HEK293 (cell line): Measurements from ENCODE around the gene TFE3.

Source experiments
- CTCF ChIA-PET: fragments of 350-600 bp; formaldehyde crosslinking; extraction: SDS; loops from one replicate; lab custom pipeline; 2021; ENCODE audit warnings: antibody characterized with exemption; lab: Yijun Ruan, JAX
- POLR2A ChIA-PET: fragments of 300-600 bp; formaldehyde crosslinking; extraction: SDS; loops from one replicate; lab custom pipeline; 2020; ENCODE audit warnings: antibody characterized with exemption, inconsistent platforms; lab: Yijun Ruan, JAX
- H3K27ac ChIP-seq: fragments of 200-500 bp; sonication (Bioruptor generic); 2 replicates; pipeline ENCODE4 v1.5.1; 2014; ENCODE audit warnings: low read depth, low read length, control low read depth, inconsistent platforms; ENCODE audit errors: extremely low read depth
- H3K36me3 ChIP-seq, 2 experiments: fragments of 200-500 bp in 1 of 2; sonication (Bioruptor generic) in 1 of 2; 1 replicate in 1 of 2; 2 replicates in 1 of 2; pipeline ENCODE4 v1.5.1; 2014 to 2017; ENCODE audit warnings: inconsistent platforms in 2 of 2, low read length in 2 of 2; ENCODE audit not compliant: control insufficient read depth in 2 of 2, insufficient read depth in 1 of 2
- H3K4me1 ChIP-seq: fragments of 200-500 bp; sonication (Bioruptor generic); 2 replicates; pipeline ENCODE4 v1.5.1; 2014; ENCODE audit warnings: mild to moderate bottlenecking, low read length, inconsistent platforms; ENCODE audit not compliant: control insufficient read depth, insufficient read depth
- H3K4me3 ChIP-seq: 2 replicates; pipeline ENCODE4 v1.5.1; 2011; ENCODE audit warnings: low read depth, mild to moderate bottlenecking, control low read depth, low read length, moderate library complexity
- H3K9me3 ChIP-seq: fragments of 200-500 bp; sonication (Bioruptor generic); 2 replicates; pipeline ENCODE4 v1.5.1; 2014; ENCODE audit warnings: low read depth, low read length, inconsistent platforms; ENCODE audit not compliant: control insufficient read depth, insufficient read depth
- BCL6B ChIP-seq: fragments of 450-650 bp; formaldehyde crosslinking; IDR thresholded peaks from 2 replicates; pipeline ENCODE4 v1.5.1; 2017; ENCODE audit warnings: missing biosample characterization, missing genetic modification characterization
- KLF16 ChIP-seq: fragments of 450-650 bp; formaldehyde crosslinking; IDR thresholded peaks from 2 replicates; pipeline ENCODE4 v1.5.1; 2017; ENCODE audit warnings: missing biosample characterization, missing genetic modification characterization
- SCRT2 ChIP-seq: fragments of 450-650 bp; formaldehyde crosslinking; IDR thresholded peaks from 2 replicates; pipeline ENCODE4 v1.5.1; 2016; ENCODE audit warnings: missing biosample characterization, missing genetic modification characterization
- ZBTB11 ChIP-seq: fragments of 450-650 bp; formaldehyde crosslinking; conservative IDR thresholded peaks from 2 replicates; pipeline ENCODE4 v1.5.1; 2016; ENCODE audit warnings: low read depth, missing biosample characterization, missing genetic modification characterization
- ZNF138 ChIP-seq: fragments of 450-650 bp; formaldehyde crosslinking; IDR thresholded peaks from 2 replicates; pipeline ENCODE4 v1.5.1; 2016; ENCODE audit warnings: missing biosample characterization, missing genetic modification characterization, borderline replicate concordance
- ZNF155 ChIP-seq: fragments of 450-650 bp; formaldehyde crosslinking; IDR thresholded peaks from 2 replicates; pipeline ENCODE4 v1.5.1; 2016; ENCODE audit warnings: missing biosample characterization, missing genetic modification characterization
- ZNF175 ChIP-seq: fragments of 450-650 bp; formaldehyde crosslinking; IDR thresholded peaks from 2 replicates; pipeline ENCODE4 v1.5.1; 2016; ENCODE audit warnings: missing biosample characterization, missing genetic modification characterization
- ZNF280C ChIP-seq: fragments of 450-650 bp; formaldehyde crosslinking; IDR thresholded peaks from 2 replicates; pipeline ENCODE4 v1.5.1; 2016; ENCODE audit warnings: missing biosample characterization, missing genetic modification characterization
- ZNF335 ChIP-seq: fragments of 450-650 bp; formaldehyde crosslinking; conservative IDR thresholded peaks from 2 replicates; pipeline ENCODE4 v1.5.1; 2016; ENCODE audit warnings: missing biosample characterization, missing genetic modification characterization
- ZNF354C ChIP-seq: fragments of 450-650 bp; formaldehyde crosslinking; IDR thresholded peaks from 2 replicates; pipeline ENCODE4 v1.5.1; 2016; ENCODE audit warnings: missing biosample characterization, missing genetic modification characterization, low read depth, borderline replicate concordance
- ZNF449 ChIP-seq: fragments of 450-650 bp; formaldehyde crosslinking; IDR thresholded peaks from 2 replicates; pipeline ENCODE4 v1.5.1; 2017; ENCODE audit warnings: missing biosample characterization, mild to moderate bottlenecking, missing genetic modification characterization, moderate library complexity
- ZNF529 ChIP-seq: fragments of 450-650 bp; formaldehyde crosslinking; IDR thresholded peaks from 2 replicates; pipeline ENCODE4 v1.5.1; 2017; ENCODE audit warnings: missing genetic modification characterization, missing biosample characterization; ENCODE audit not compliant: insufficient replicate concordance
- ZNF561 ChIP-seq: fragments of 450-650 bp; IDR thresholded peaks from 2 replicates; pipeline ENCODE4 v1.5.1; 2018; ENCODE audit warnings: missing biosample characterization, missing genetic modification characterization, borderline replicate concordance
- ZNF600 ChIP-seq: fragments of 450-650 bp; formaldehyde crosslinking; IDR thresholded peaks from 2 replicates; pipeline ENCODE4 v1.5.1; 2016; ENCODE audit warnings: missing biosample characterization, missing genetic modification characterization
- ZNF654 ChIP-seq: fragments of 450-650 bp; formaldehyde crosslinking; IDR thresholded peaks from 2 replicates; pipeline ENCODE4 v1.5.1; 2016; ENCODE audit warnings: low read depth, missing biosample characterization, missing genetic modification characterization
- ZNF658 ChIP-seq: fragments of 450-650 bp; formaldehyde crosslinking; IDR thresholded peaks from 2 replicates; pipeline ENCODE4; 2016; ENCODE audit warnings: missing biosample characterization, missing genetic modification characterization
- ZNF660 ChIP-seq: fragments of 450-650 bp; IDR thresholded peaks from 2 replicates; pipeline ENCODE4 v1.5.1; 2018; ENCODE audit warnings: missing biosample characterization, mild to moderate bottlenecking, missing genetic modification characterization
- ZNF692 ChIP-seq: fragments of 450-650 bp; formaldehyde crosslinking; IDR thresholded peaks from 2 replicates; pipeline ENCODE4 v1.5.1; 2016; ENCODE audit warnings: missing biosample characterization, missing genetic modification characterization
- ZNF704 ChIP-seq: fragments of 450-650 bp; formaldehyde crosslinking; IDR thresholded peaks from 2 replicates; pipeline ENCODE4 v1.5.1; 2016; ENCODE audit warnings: missing biosample characterization, missing genetic modification characterization
- ZNF707 ChIP-seq: fragments of 450-650 bp; formaldehyde crosslinking; IDR thresholded peaks from 2 replicates; pipeline ENCODE4 v1.5.1; 2016; ENCODE audit warnings: missing biosample characterization, missing genetic modification characterization
- ZNF777 ChIP-seq: fragments of 450-650 bp; formaldehyde crosslinking; IDR thresholded peaks from 2 replicates; pipeline ENCODE4 v1.5.1; 2017; ENCODE audit warnings: missing biosample characterization, missing genetic modification characterization, borderline replicate concordance
- ZSCAN16 ChIP-seq: fragments of 450-650 bp; formaldehyde crosslinking; IDR thresholded peaks from 2 replicates; pipeline ENCODE4 v1.5.1; 2016; ENCODE audit warnings: missing biosample characterization, missing genetic modification characterization
- ZSCAN23 ChIP-seq: fragments of 450-650 bp; formaldehyde crosslinking; IDR thresholded peaks from 2 replicates; pipeline ENCODE4 v1.5.1; 2016; ENCODE audit warnings: missing biosample characterization, missing genetic modification characterization

TFE3 gene

GRCh38 chrX:49064303-49064702 is 21.1 kb upstream of the TFE3 start (continued):
- TF ChIP-seq ZNF175 (tag by site-specific recombination): no peak
- TF ChIP-seq ZNF777: no peak

GRCh38 chrX:49063715-49064114 is 20.6 kb upstream of the TFE3 start:
- TF ChIP-seq ZNF692 (tag by site-specific recombination): no peak
- TF ChIP-seq ZNF561: no peak
- no peak for TF ChIP-seq ZNF654 (tag by site-specific recombination)
- no peak for TF ChIP-seq ZNF354C (tag by site-specific recombination)
- TF ChIP-seq KLF16 (tag by site-specific recombination): no peak
- no peak for TF ChIP-seq ZNF660 (tag by site-specific recombination)
- no peak for TF ChIP-seq SCRT2 (tag by site-specific recombination)
- no peak for TF ChIP-seq BCL6B (tag by site-specific recombination)
- no peak for TF ChIP-seq ZNF155
- TF ChIP-seq ZNF707 (tag by site-specific recombination): no peak
- no peak for TF ChIP-seq ZNF335 (tag by site-specific recombination)
- TF ChIP-seq ZNF280C (tag by site-specific recombination): no peak
- TF ChIP-seq ZNF658: no peak
- no peak for TF ChIP-seq ZNF600 (tag by site-specific recombination)
- TF ChIP-seq ZBTB11 (tag by site-specific recombination): no peak
- Histone ChIP-seq H3K36me3 (peaks cover 0 to 41% of the 10 kb centered on the region in 2 experiments; a peak in 1 of 3 replicates), H3K27ac (no peak overlapping the region), H3K9me3 (no peaks in the 10 kb centered on the region), H3K4me1 (no peaks in the 10 kb centered on the region), H3K4me3 (no peak overlapping the region)
- ChIA-PET CTCF (no interaction called here), POLR2A (no interaction called here)

DNA sequence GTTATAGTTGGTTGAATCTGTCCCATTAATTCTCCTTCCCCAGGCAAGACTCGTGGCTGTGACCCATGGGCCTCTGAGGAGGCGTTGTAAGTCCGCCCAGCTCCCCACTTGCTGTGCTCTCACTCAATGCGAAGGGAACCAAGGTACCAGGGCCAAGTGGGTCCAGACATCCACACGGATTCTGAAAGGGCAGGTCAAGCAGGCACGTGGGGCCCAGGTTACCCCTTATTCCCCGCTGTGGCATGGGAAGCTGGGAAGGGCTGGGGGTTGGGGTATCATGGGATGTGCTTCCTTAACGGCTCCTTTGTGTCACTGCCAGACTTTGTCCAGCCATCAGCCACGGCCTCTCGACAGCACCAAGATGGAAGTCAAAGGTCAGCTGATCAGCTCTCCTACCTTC is 18.8 kb upstream of the TFE3 start:
- Histone ChIP-seq H3K36me3 (peaks cover 0 to 41% of the 10 kb centered on the region in 2 experiments; a peak in 1 of 3 replicates), H3K27ac (no peak overlapping the region), H3K4me1 (no peaks in the 10 kb centered on the region), H3K9me3 (no peaks in the 10 kb centered on the region), H3K4me3 (no peak overlapping the region)
- CTCF ChIA-PET: no interaction called here
- POLR2A ChIA-PET: no interaction called here
- no peak for TF ChIP-seq ZNF138 (tag by site-specific recombination)
- TF ChIP-seq ZSCAN23 (tag by site-specific recombination): no peak
- no peak for TF ChIP-seq ZNF777
- no peak for TF ChIP-seq ZSCAN16 (tag by site-specific recombination)
- no peak for TF ChIP-seq ZNF449 (tag by site-specific recombination)
- TF ChIP-seq ZNF704: no peak
- no peak for TF ChIP-seq ZNF529 (tag by site-specific recombination)
- no peak for TF ChIP-seq SCRT2 (tag by site-specific recombination)
